Hematopoietic multipotent progenitor cell treated with erythropoietin and hydrocortisone succinate and interleukin-3 and kit ligand, for 17 days (in vitro differentiated cells): ENCODE data around the gene DSG4.

ENCODE experiments used
- DNase-seq: peaks from one replicate; pipeline ENCODE4 v3.0.0-alpha.2; 2015; ENCODE audit warnings: low spot score

The DSG4 gene

DNA sequence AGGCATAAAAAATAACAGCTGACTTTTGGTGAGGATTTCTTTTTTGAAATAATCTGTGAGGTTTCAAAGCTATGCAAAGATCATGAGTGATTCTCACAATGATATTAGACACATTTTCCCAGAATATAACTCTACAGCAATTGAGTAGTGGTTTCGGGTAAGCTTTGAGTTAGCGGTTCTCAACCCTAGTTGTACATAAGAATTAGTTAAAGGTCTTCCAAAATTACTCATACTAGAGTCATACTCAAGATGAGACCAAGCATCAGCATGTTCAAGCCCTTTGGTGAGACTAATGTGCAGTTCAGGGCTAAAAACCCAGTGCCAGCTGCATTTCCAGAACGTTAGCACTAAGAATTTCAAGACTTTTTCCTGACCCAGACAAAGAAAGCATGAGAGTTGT lies 31.1 kb downstream of the DSG4 start:
- no peak for DNase-seq

- DNase-seq, result no peak
Measured at GRCh38 chr18:31409276-31409675, 32.7 kb downstream of the DSG4 start.

GRCh38 chr18:31410716-31411483 lies 34.3 kb downstream of the DSG4 start:
- DNase-seq, result no peak

DNA sequence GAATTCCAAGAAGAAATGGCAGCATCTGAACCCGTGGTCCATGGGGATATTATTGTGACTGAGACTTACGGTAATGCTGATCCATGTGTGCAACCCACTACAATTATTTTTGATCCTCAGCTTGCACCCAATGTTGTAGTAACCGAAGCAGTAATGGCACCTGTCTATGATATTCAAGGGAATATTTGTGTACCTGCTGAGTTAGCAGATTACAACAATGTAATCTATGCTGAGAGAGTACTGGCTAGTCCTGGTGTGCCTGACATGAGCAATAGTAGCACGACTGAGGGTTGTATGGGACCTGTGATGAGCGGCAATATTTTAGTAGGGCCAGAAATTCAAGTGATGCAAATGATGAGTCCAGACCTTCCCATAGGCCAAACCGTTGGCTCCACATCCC lies 36.6 kb downstream of the DSG4 start:
- DNase-seq, result no peak

GRCh38 chr18:31417850-31418249 lies 41.3 kb downstream of the DSG4 start:
- no peak for DNase-seq

GRCh38 chr18:31419457-31419932 lies 42.9 kb downstream of the DSG4 start:
- DNase-seq, result no peak

DNA sequence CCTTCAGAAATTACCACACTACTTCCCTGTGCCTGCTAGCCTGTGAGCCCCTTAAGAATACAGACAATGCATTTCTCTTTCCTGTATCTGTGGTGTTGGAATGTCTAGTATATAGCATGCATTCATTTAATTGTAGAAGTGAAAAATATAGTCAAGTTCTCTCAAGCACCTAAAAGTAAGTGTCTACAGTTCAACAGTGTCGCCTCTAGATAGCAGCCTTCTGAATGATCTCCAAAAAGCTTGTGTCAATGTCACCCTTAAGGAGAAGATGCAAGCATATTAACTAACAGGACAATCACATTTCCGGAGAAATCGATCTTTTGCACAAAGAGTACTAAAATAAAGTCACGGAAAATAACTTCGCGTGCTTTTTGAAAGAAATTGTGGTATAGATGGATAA lies 43.5 kb downstream of the DSG4 start:
- no peak for DNase-seq

DNA sequence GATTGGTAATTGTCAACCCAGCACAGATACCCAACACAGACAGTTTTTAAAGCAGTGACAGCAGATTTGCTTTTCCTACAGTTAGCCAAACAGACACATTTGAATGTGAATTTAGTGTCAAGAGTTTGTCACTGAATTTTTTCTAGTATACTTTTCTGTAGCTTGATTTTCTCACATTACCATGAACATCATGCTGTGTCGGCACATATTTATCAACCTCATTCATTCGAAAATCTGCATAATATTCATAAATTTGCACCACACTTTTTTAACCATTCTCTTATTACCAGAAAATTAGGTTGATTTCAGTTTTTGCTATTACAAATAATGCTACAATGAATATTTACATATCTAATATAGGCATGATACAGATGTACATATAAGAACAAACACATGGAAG lies 43.9 kb downstream of the DSG4 start:
- no peak for DNase-seq

GRCh38 chr18:31424383-31424988 lies 47.9 kb downstream of the DSG4 start:
- DNase-seq, result no peak

DNA sequence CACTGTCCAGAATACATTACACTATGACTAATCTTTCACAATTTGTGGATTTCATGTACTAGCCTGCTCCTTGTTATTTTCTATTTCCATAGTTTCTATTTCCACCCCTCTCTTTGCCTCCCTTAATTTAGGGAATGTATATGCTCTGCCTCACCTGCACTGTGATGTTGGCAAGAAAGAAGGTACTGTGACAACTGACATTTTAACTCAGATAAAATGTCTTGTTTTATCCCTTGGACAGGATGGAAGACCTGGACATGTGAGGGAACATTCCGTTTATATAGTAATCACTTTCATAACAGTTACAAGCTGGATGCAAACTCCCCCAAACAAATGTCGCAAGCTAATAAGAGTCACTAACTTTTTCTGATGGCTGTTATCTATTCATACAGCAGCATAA lies 49.4 kb downstream of the DSG4 start:
- no peak for DNase-seq

DNA sequence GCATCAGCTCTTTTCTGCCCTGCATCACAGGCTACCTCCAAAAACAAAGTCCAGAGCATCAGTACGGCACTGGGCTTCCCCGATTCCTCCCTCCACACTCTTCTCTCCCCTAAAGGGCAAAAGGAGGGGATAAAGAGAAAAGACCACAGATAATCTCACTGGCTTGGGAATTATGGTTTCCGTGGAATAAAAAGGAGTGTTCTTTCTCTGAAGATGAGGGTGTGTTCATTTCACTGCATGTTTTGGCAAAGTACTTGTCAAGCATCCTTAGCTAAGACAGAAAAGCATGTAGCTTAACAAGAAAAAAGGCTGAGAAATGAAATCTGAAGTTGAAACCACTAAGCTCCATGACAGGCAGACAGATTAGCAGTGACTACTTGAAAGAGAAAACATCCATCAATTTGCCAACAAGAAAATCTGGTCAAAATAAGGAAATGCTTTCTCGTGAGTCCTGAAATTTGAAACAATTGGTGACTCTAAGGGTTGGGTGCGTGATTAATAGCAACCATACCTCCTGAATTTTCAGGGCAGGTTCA lies 50.4 kb downstream of the DSG4 start:
- DNase-seq, result no peak

GRCh38 chr18:31428211-31428610 lies 51.6 kb downstream of the DSG4 start:
- no peak for DNase-seq

DNA sequence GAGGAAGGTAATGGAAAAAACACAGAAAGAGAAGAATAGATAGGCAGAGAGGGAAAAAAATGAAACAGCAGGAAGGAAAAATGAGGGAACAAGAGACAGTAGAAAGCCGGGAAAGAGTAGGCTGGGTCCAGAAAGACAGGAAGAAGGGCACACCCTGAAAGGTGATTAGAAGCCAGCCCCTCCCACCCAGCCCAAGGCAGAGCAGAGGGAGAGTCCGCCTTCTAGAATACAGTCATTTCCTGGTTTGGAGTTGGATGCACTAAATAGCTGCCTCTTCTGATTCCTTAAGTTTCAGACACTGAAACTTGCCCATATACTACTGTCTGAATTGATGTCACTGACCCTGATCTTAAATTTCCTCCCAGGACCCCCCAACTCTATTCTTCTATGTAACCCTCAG lies 53.0 kb downstream of the DSG4 start:
- no peak for DNase-seq

- DNase-seq, result no peak
Measured at GRCh38 chr18:31430072-31430471, 53.5 kb downstream of the DSG4 start.

- no peak for DNase-seq
Measured at GRCh38 chr18:31430554-31430953, 54.0 kb downstream of the DSG4 start.

GRCh38 chr18:31432316-31432715 lies 55.7 kb downstream of the DSG4 start:
- no peak for DNase-seq

- DNase-seq, result no peak
Measured at GRCh38 chr18:31436825-31437224, 60.2 kb downstream of the DSG4 start.

- DNase-seq, result no peak
Measured at GRCh38 chr18:31438402-31438801, 61.8 kb downstream of the DSG4 start.

GRCh38 chr18:31439807-31440325 lies 63.3 kb downstream of the DSG4 start:
- no peak for DNase-seq

- no peak for DNase-seq
Measured at GRCh38 chr18:31440787-31441186, 64.2 kb downstream of the DSG4 start.

- DNase-seq, result no peak
Measured at GRCh38 chr18:31441493-31441892, 64.9 kb downstream of the DSG4 start.

- no peak for DNase-seq
Measured at GRCh38 chr18:31444142-31444541, 67.6 kb downstream of the DSG4 start.

DNA sequence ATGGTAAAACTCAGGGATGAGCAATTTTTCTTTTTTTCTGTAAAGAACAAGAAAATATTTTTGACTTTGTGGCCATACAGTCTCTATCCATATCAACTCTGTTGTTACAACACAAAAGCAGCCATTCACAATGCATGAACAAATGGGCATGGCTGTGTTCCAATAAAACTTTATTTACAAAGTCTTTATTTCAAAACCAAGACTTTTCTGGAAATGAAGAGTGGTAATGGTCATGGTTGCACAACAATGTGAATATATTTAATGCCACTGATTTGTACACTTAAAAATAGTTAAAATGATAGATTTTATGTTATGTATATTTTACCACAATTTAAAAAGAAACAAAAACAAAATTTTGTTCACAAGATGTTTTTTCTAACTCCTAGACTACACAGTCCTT lies 69.3 kb downstream of the DSG4 start:
- no peak for DNase-seq
